H9 (cell line): Measurements from ENCODE around the gene BICDL2. TPM values are rescaled to one million over a fixed set of nuclear protein-coding genes. Genes with fewer than 3 reads are reported as not detected.

Source experiments
- DNase-seq: peaks from one replicate; pipeline ENCODE4 v3.0.0-alpha.2; 2017
- H2AFZ ChIP-seq: one replicate; pipeline ENCODE4 v1.6.1; 2013; ENCODE audit warnings: mild to moderate bottlenecking, low read length, control low read depth, moderate library complexity
- H2AK5ac ChIP-seq: 2 replicates; pipeline ENCODE4 v1.6.1; 2013; ENCODE audit warnings: low read length, control low read depth, mixed read lengths; ENCODE audit not compliant: insufficient read length
- H2BK120ac ChIP-seq: one replicate; pipeline ENCODE4 v1.6.1; 2013; ENCODE audit warnings: low read depth, mild to moderate bottlenecking, low read length, control low read depth, inconsistent platforms; ENCODE audit not compliant: poor library complexity, severe bottlenecking
- H2BK12ac ChIP-seq: 2 replicates; pipeline ENCODE4 v1.6.1; 2013; ENCODE audit warnings: low read length, control low read depth, mixed read lengths, low read depth; ENCODE audit not compliant: insufficient read length
- H2BK15ac ChIP-seq: 2 replicates; pipeline ENCODE4 v1.6.1; 2013; ENCODE audit warnings: low read depth, low read length, control low read depth
- H2BK20ac ChIP-seq: one replicate; pipeline ENCODE4 v1.6.1; 2013; ENCODE audit warnings: low read depth, mild to moderate bottlenecking, low read length, control low read depth, inconsistent platforms; ENCODE audit not compliant: poor library complexity, severe bottlenecking
- H2BK5ac ChIP-seq: 2 replicates; pipeline ENCODE4 v1.6.1; 2013; ENCODE audit warnings: low read length, control low read depth, mixed read lengths; ENCODE audit not compliant: insufficient read length
- H3K14ac ChIP-seq: 2 replicates; pipeline ENCODE4 v1.6.1; 2013; ENCODE audit warnings: low read length, control low read depth; ENCODE audit not compliant: insufficient read depth
- H3K18ac ChIP-seq: 2 replicates; pipeline ENCODE4 v1.6.1; 2013; ENCODE audit warnings: low read depth, mild to moderate bottlenecking, mixed read lengths, low read length, control low read depth; ENCODE audit not compliant: insufficient read length
- H3K23ac ChIP-seq: 2 replicates; pipeline ENCODE4 v1.6.1; 2013; ENCODE audit warnings: low read length, control low read depth, mixed read lengths, low read depth; ENCODE audit not compliant: insufficient read length
- H3K23me2 ChIP-seq: 2 replicates; pipeline ENCODE4 v1.6.1; 2013; ENCODE audit warnings: low read depth, mild to moderate bottlenecking, mixed read lengths, low read length, control low read depth; ENCODE audit not compliant: insufficient read length, poor library complexity, severe bottlenecking
- H3K27ac ChIP-seq: 2 replicates; pipeline ENCODE4 v1.5.1; 2013; ENCODE audit warnings: low read length, control low read depth, mixed read lengths, low read depth; ENCODE audit not compliant: insufficient read length
- H3K27me3 ChIP-seq: 2 replicates; pipeline ENCODE4 v1.6.1; 2013; ENCODE audit warnings: low read length, control low read depth, inconsistent platforms; ENCODE audit not compliant: insufficient read depth
- H3K4ac ChIP-seq: 2 replicates; pipeline ENCODE4 v1.6.1; 2013; ENCODE audit warnings: low read depth, mild to moderate bottlenecking, control low read depth, inconsistent platforms, low read length, moderate library complexity
- H3K4me1 ChIP-seq: 2 replicates; pipeline ENCODE4 v1.6.1; 2013; ENCODE audit warnings: low read length, control low read depth, inconsistent platforms; ENCODE audit not compliant: insufficient read depth
- H3K4me2 ChIP-seq: 2 replicates; pipeline ENCODE4 v1.6.1; 2013; ENCODE audit warnings: low read length, control low read depth, mixed read lengths; ENCODE audit not compliant: insufficient read length, insufficient read depth
- H3K56ac ChIP-seq: 2 replicates; pipeline ENCODE4 v1.6.1; 2013; ENCODE audit warnings: low read depth, mild to moderate bottlenecking, mixed read lengths, low read length, control low read depth; ENCODE audit not compliant: insufficient read length
- H3K79me1 ChIP-seq: 2 replicates; pipeline ENCODE4 v1.6.1; 2013; ENCODE audit warnings: low read depth, mild to moderate bottlenecking, moderate library complexity, low read length, control low read depth, inconsistent platforms; ENCODE audit not compliant: insufficient read depth, poor library complexity, severe bottlenecking
- H3K79me2 ChIP-seq: 2 replicates; pipeline ENCODE4 v1.6.1; 2013; ENCODE audit warnings: low read length, control low read depth, inconsistent platforms; ENCODE audit not compliant: insufficient read depth
- H3K9ac ChIP-seq: 2 replicates; pipeline ENCODE4 v1.6.1; 2013; ENCODE audit warnings: low read length, control low read depth, mixed read lengths; ENCODE audit not compliant: insufficient read length; ENCODE audit errors: extremely low read depth
- H3K9me3 ChIP-seq: one replicate; pipeline ENCODE4 v1.6.1; 2013; ENCODE audit warnings: low read depth, low read length, inconsistent platforms; ENCODE audit not compliant: control insufficient read depth
- H3T11ph ChIP-seq: one replicate; pipeline ENCODE4 v1.6.1; 2013; ENCODE audit warnings: mild to moderate bottlenecking, low read length, control low read depth, inconsistent platforms
- H4K20me1 ChIP-seq: one replicate; pipeline ENCODE4 v1.6.1; 2013; ENCODE audit not compliant: control insufficient read depth, insufficient read length, insufficient read depth
- H4K5ac ChIP-seq: 2 replicates; pipeline ENCODE4 v1.6.1; 2013; ENCODE audit warnings: low read depth, mild to moderate bottlenecking, mixed read lengths, low read length, control low read depth; ENCODE audit not compliant: insufficient read length
- H4K8ac ChIP-seq: replicated peaks from 2 replicates; pipeline ENCODE4 v1.6.1; 2013; ENCODE audit warnings: low read length, control low read depth, mixed read lengths, low read depth; ENCODE audit not compliant: insufficient read length
- H4K91ac ChIP-seq: 2 replicates; pipeline ENCODE4 v1.6.1; 2013; ENCODE audit warnings: low read depth, mild to moderate bottlenecking, moderate library complexity, mixed read lengths, low read length, control low read depth; ENCODE audit not compliant: insufficient read length
- H3K27ac Mint-ChIP-seq, 3 experiments: 2 replicates in 2 of 3; 3 replicates in 1 of 3; pipeline ENCODE4 v1.8.0; 2020 to 2021; ENCODE audit warnings: mixed read lengths in 3 of 3, mild to moderate bottlenecking in 1 of 3, moderate library complexity in 1 of 3
- H3K27me3 Mint-ChIP-seq: 2 replicates; pipeline ENCODE4 v1.8.0; 2021; ENCODE audit warnings: low read depth, mild to moderate bottlenecking, moderate library complexity, mixed read lengths
- H3K36me3 Mint-ChIP-seq, 3 experiments: 2 replicates in 2 of 3; 3 replicates in 1 of 3; pipeline ENCODE4 v1.8.0; 2020 to 2021; ENCODE audit warnings: low read depth in 3 of 3, mixed read lengths in 3 of 3; ENCODE audit not compliant: insufficient read depth in 1 of 3
- H3K4me1 Mint-ChIP-seq, 2 experiments: 2 replicates each; pipeline ENCODE4 v1.8.0; 2020; ENCODE audit warnings: mixed read lengths in 2 of 2
- H3K4me3 Mint-ChIP-seq, 2 experiments: 2 replicates in 1 of 2; 3 replicates in 1 of 2; pipeline ENCODE4 v1.8.0; 2020 to 2021; ENCODE audit warnings: mild to moderate bottlenecking in 2 of 2, mixed read lengths in 2 of 2, moderate library complexity in 1 of 2
- H3K9me3 Mint-ChIP-seq, 2 experiments: 2 replicates in 1 of 2; 3 replicates in 1 of 2; pipeline ENCODE4 v1.8.0; 2020; ENCODE audit warnings: mild to moderate bottlenecking in 2 of 2, mixed read lengths in 2 of 2, moderate library complexity in 1 of 2
- CTCF ChIP-seq: fragments of 200-600 bp; sonication (generic); conservative IDR thresholded peaks from 3 replicates; pipeline ENCODE4 v1.8.0; 2021; ENCODE audit warnings: antibody characterized with exemption, mild to moderate bottlenecking
- WGBS: extraction: QIAGEN DNeasy Blood & Tissue Kit; methylation state at CpG from one replicate; pipeline ENCODE4 v1.1.7; 2013; ENCODE audit warnings: missing lambda C conversion rate, low lambda C conversion rate, mixed read lengths; ENCODE audit not compliant: insufficient read length; ENCODE audit errors: extremely low coverage; 5-methylcytosine and 5-hydroxymethylcytosine counted together
- long read RNA-seq: library from polyadenylated mRNA; unstranded; transcript quantifications from one replicate; pipeline ENCODE4 v2.0.0, GENCODE V29; 2020
- total RNA-seq: library from RNA; stranded (reverse); gene quantifications from 2 replicates; pipeline ENCODE4 v1.2.1, GENCODE V29; 2021

BICDL2 gene, protein sequence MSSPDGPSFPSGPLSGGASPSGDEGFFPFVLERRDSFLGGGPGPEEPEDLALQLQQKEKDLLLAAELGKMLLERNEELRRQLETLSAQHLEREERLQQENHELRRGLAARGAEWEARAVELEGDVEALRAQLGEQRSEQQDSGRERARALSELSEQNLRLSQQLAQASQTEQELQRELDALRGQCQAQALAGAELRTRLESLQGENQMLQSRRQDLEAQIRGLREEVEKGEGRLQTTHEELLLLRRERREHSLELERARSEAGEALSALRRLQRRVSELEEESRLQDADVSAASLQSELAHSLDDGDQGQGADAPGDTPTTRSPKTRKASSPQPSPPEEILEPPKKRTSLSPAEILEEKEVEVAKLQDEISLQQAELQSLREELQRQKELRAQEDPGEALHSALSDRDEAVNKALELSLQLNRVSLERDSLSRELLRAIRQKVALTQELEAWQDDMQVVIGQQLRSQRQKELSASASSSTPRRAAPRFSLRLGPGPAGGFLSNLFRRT
- total RNA-seq, result 13.5 TPM in 2 replicates
- long read RNA-seq, transcript BICDL2-203 (10 exons, 1,984 nt), result major isoform, 7 of 40 reads
- long read RNA-seq, partial matches to known transcripts, result 1 of 40 reads
- long read RNA-seq, other reads (novel, unspliced or antisense), result 30 of 40 reads

DNA sequence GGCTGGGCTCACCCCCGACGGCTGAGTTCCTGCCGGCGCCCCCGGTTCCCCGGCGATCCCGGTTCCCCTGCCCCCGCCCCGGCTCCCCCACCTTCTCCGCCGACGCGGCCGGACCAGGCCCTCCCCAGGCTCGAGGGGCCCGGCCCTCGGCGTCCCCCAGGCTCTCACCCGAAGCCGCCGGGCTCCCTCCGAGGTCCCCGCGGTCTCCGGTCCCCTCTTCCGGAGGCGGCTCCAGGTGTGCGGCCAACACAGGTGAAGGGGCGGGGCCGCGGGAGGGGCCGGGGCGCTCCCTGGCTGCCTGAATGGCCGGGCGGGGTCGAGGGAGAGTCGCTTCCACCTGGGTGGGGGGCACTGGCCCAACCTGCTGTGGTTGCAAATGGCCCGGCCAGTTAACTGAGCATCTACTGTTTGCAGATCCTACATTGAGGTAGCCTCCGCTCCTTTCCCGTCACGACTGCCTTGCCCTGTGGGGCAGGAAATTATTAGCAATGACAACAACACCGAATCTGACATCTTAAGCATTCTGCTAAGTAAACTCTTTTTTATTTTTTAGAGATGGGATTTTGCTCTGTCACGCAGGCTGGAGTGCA, at the start of gene BICDL2:
TSS of gene BICDL2 (minus strand) at position 219 of the 590 bp plus-strand sequence. CDS start 1,448 bp downstream, outside the sequence.
- Histone ChIP-seq H3K14ac (peak within 1 kb of the TSS; percentile 77; the same call in 1 of the 2 replicates), H3K4me2 (peak within 1 kb of the TSS; percentile 78), H2AFZ (no peak within 1 kb of the TSS), H4K20me1 (peaks cover 3% of the 10 kb centered on the region), H4K5ac (no peak within 1 kb of the TSS), H3K56ac (no peak within 1 kb of the TSS), H3K27me3 (no peaks in the 10 kb centered on the region), H2BK20ac (no peak within 1 kb of the TSS), H3K79me2 (no peaks in the 10 kb centered on the region), H3K18ac (peak within 1 kb of the TSS; percentile 31), H2AK5ac (no peak within 1 kb of the TSS), H2BK120ac (no peak within 1 kb of the TSS), H3K23ac (no peak within 1 kb of the TSS), H2BK5ac (no peak within 1 kb of the TSS), H2BK12ac (no peak within 1 kb of the TSS), H4K91ac (no peak within 1 kb of the TSS), H4K8ac (no peak within 1 kb of the TSS), H3K79me1 (no peaks in the 10 kb centered on the region), H2BK15ac (no peak within 1 kb of the TSS), H3K9me3 (no peaks in the 10 kb centered on the region), H3K9ac (peak within 1 kb of the TSS; percentile 10), H3K23me2 (peaks cover 7% of the 10 kb centered on the region), H3K27ac (no peak within 1 kb of the TSS), H3T11ph (no peak within 1 kb of the TSS), H3K4me1 (no peaks in the 10 kb centered on the region; the same call in 1 of the 2 replicates), H3K4ac (no peak within 1 kb of the TSS)
- Mint-ChIP-seq H3K36me3 (peaks cover 3 to 5% (median 3%) of the 10 kb centered on the region in 3 experiments; a peak in 4 of 7 replicates), H3K27ac (peak within 1 kb of the TSS in 2 of 3 experiments; percentile 21 to 42; a peak in 2 of 7 replicates), H3K9me3 (no peaks in the 10 kb centered on the region), H3K4me3 (peak within 1 kb of the TSS; percentile 66 to 79), H3K4me1 (peaks cover 26 to 28% of the 10 kb centered on the region in 2 experiments), H3K27me3 (peaks cover 42% of the 10 kb centered on the region)
- no CpG with 5 or more reads among the region's 44 CpGs for WGBS
- TF ChIP-seq CTCF, result no peak
- peak; percentile 89 for DNase-seq
